Endothelial cell (in vitro differentiated cells): ENCODE data around the gene AKAP13. TPM values are rescaled to one million over a fixed set of nuclear protein-coding genes. Genes with fewer than 3 reads are reported as not detected.

Source experiments
- DNase-seq: peaks from one replicate; pipeline ENCODE4 v3.0.0; 2021; ENCODE audit warnings: low spot score
- H3K27ac Mint-ChIP-seq: one replicate; pipeline ENCODE4 v1.8.0; 2021; ENCODE audit warnings: mixed read lengths, inconsistent platforms; ENCODE audit not compliant: unreplicated experiment
- H3K27me3 Mint-ChIP-seq: one replicate; pipeline ENCODE4 v1.8.0; 2021; ENCODE audit warnings: mild to moderate bottlenecking, moderate library complexity, mixed read lengths, inconsistent platforms; ENCODE audit not compliant: unreplicated experiment
- H3K36me3 Mint-ChIP-seq: one replicate; pipeline ENCODE4 v1.8.0; 2021; ENCODE audit warnings: mild to moderate bottlenecking, low read depth, mixed read lengths, inconsistent platforms; ENCODE audit not compliant: unreplicated experiment
- H3K4me1 Mint-ChIP-seq: one replicate; pipeline ENCODE4 v1.8.0; 2021; ENCODE audit warnings: mild to moderate bottlenecking, mixed read lengths, inconsistent platforms; ENCODE audit not compliant: unreplicated experiment
- H3K4me3 Mint-ChIP-seq: one replicate; pipeline ENCODE4 v1.8.0; 2021; ENCODE audit warnings: mild to moderate bottlenecking, mixed read lengths, inconsistent platforms; ENCODE audit not compliant: unreplicated experiment
- H3K9me3 Mint-ChIP-seq: one replicate; pipeline ENCODE4 v1.8.0; 2021; ENCODE audit warnings: mixed read lengths, inconsistent platforms; ENCODE audit not compliant: unreplicated experiment
- total RNA-seq: library from RNA; stranded (reverse); fragmentation: NEBNext Ultra II Directional; extraction: Animal tissue kit (Norgen Biotek cat#: 25700); gene quantifications from one replicate; pipeline ENCODE4 v1.2.1, GENCODE V29; 2021; ENCODE audit not compliant: unreplicated experiment
- TF ChIP-seq, protein P1 (sequence below): fragments of 200-600 bp; sonication (generic); IDR thresholded peaks from one replicate; pipeline ENCODE4 v1.5.0; 2021; ENCODE audit warnings: antibody characterized with exemption; ENCODE audit not compliant: unreplicated experiment

Gene AKAP13
- total RNA-seq, 1 donor from 2014 or later: 249 TPM

DNA sequence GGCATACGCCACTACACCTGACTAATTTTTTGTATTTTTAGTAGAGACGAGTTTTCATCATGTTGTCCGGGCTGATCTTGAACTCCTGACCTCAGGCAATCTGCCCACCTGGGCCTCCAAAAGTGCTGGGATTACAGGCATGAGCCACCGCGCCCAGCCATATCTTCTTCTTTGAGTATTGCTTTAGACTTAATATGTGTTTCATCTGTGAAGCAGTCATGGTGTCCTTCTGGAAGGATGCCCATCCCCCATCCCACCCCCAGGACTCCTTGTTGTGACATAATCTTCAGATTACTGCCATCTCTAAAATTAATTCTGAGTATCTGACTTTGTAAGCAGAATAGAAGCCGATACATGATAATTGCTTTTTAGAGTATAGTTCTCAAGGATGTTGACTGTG is 356.7 kb downstream of the AKAP13 start:
- Mint-ChIP-seq H3K4me1 (no peaks in the 10 kb centered on the region), H3K36me3 (peaks cover 52% of the 10 kb centered on the region), H3K27me3 (peaks cover 3% of the 10 kb centered on the region), H3K9me3 (no peaks in the 10 kb centered on the region), H3K27ac (peak overlapping the region; percentile 48), H3K4me3 (no peak overlapping the region)
- TF ChIP-seq, protein P1, sequence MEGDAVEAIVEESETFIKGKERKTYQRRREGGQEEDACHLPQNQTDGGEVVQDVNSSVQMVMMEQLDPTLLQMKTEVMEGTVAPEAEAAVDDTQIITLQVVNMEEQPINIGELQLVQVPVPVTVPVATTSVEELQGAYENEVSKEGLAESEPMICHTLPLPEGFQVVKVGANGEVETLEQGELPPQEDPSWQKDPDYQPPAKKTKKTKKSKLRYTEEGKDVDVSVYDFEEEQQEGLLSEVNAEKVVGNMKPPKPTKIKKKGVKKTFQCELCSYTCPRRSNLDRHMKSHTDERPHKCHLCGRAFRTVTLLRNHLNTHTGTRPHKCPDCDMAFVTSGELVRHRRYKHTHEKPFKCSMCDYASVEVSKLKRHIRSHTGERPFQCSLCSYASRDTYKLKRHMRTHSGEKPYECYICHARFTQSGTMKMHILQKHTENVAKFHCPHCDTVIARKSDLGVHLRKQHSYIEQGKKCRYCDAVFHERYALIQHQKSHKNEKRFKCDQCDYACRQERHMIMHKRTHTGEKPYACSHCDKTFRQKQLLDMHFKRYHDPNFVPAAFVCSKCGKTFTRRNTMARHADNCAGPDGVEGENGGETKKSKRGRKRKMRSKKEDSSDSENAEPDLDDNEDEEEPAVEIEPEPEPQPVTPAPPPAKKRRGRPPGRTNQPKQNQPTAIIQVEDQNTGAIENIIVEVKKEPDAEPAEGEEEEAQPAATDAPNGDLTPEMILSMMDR: no peak
- DNase-seq: no peak

DNA sequence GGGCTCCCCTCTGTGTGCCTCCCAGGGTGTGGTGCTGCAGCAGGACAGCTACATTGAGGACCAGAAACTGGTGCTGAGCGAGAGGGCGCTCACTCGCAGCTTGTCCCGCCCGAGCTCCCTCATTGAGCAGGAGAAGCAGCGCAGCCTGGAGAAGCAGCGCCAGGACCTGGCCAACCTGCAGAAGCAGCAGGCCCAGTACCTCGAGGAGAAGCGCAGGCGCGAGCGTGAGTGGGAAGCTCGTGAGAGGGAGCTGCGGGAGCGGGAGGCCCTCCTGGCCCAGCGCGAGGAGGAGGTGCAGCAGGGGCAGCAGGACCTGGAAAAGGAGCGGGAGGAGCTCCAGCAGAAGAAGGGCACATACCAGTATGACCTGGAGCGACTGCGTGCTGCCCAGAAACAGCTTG is 360.6 kb downstream of the AKAP13 start:
- DNase-seq: no peak
- H3K4me3 Mint-ChIP-seq: no peak overlapping the region
- H3K36me3 Mint-ChIP-seq: peaks cover 58% of the 10 kb centered on the region
- H3K9me3 Mint-ChIP-seq: no peaks in the 10 kb centered on the region
- H3K27ac Mint-ChIP-seq: no peak overlapping the region
- peaks cover 17% of the 10 kb centered on the region for H3K27me3 Mint-ChIP-seq
- TF ChIP-seq, protein P1: no peak
- H3K4me1 Mint-ChIP-seq: no peaks in the 10 kb centered on the region

DNA sequence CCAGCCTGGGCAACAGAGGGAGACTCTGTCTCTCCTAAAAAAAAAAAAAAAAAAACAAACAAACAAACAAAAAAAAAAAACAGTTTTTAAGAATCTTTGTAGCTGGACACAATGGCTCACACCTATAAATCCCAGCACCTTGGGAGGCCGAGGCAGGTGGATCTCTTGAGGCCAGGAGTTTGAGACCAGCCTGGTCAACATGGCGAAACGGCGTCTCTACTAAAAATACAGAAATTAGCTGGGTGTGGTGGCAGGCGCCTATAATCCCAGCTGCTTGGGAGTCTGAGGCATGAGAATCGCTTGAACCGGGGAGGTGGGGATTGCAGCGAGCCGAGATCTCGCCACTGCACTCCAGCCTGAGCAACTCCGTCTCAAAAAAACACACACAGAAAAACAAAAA is 361.3 kb downstream of the AKAP13 start:
- DNase-seq: no peak
- TF ChIP-seq, protein P1: no peak
- Mint-ChIP-seq H3K27me3 (peaks cover 20% of the 10 kb centered on the region), H3K4me1 (no peaks in the 10 kb centered on the region), H3K27ac (no peak overlapping the region), H3K4me3 (no peak overlapping the region), H3K9me3 (no peaks in the 10 kb centered on the region), H3K36me3 (peaks cover 65% of the 10 kb centered on the region)

DNA sequence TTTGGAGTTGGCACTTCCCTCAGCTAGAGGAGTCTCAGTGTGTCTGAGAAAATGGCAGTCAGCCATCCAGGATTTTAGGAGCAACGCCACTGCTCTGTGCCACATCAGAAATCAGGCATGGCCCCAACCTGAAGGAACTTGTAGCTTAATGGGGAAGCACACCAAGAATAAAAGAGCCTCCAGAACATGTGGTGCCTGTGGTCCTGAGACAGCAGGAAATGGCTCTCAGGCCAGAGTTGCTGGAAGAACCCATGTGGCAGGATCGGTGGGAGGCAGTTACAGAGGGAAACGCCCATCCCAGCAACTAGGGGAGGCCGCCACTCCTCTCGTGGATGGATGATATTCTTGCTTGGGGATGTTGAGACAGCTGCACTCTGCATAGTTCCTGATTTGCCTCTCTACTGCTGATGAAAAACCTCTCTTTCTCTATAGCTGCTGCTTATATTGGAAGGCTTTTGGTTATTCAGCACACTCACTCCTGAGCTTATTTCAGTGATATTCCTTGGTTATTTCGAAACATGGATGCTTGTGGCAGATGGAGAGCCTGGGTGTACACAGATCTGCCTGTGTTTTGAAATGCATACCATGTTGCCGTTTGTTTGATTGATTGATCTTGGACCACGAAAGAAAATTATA is 361.9 kb downstream of the AKAP13 start:
- Mint-ChIP-seq H3K9me3 (no peaks in the 10 kb centered on the region), H3K27me3 (peaks cover 26% of the 10 kb centered on the region), H3K4me1 (peaks cover 5% of the 10 kb centered on the region), H3K4me3 (peak overlapping the region; percentile 15), H3K36me3 (peaks cover 67% of the 10 kb centered on the region), H3K27ac (peak overlapping the region; percentile 67)
- TF ChIP-seq, protein P1: no peak
- no peak for DNase-seq

DNA sequence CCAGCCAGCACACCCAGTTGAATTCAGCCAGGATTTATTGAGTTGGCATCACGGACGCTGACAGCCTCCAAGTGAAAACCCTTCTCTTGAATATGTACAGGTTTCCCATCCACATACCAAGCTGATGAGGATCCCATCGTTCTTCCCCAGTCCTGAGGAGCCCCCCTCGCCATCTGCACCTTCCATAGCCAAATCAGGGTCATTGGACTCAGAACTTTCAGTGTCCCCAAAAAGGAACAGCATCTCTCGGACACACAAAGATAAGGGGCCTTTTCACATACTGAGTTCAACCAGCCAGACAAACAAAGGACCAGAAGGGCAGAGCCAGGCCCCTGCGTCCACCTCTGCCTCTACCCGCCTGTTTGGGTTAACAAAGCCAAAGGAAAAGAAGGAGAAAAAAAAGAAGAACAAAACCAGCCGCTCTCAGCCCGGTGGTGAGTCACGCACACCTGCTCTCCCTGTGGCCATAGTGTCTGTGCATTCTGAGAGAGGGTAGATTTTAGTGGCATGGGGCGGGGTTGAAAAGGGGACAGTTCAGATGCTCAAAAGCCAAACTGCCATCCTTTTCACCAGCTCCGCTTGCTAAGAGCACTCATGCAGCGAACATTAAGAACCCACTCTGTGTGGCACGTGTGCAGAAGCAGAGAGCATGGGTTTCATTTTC is 363.1 kb downstream of the AKAP13 start:
- no peaks in the 10 kb centered on the region for H3K9me3 Mint-ChIP-seq
- peak overlapping the region; percentile 49 for H3K4me3 Mint-ChIP-seq
- H3K36me3 Mint-ChIP-seq: peaks cover 72% of the 10 kb centered on the region
- TF ChIP-seq, protein P1: no peak
- H3K4me1 Mint-ChIP-seq: peaks cover 14% of the 10 kb centered on the region
- no peak overlapping the region for H3K27ac Mint-ChIP-seq
- H3K27me3 Mint-ChIP-seq: peaks cover 30% of the 10 kb centered on the region
- no peak for DNase-seq
